H9 (cell line): ENCODE data around the gene ERP29. TPM values are rescaled to one million over a fixed set of nuclear protein-coding genes. Genes with fewer than 3 reads are reported as not detected.
"Not testable (repeated sequence)": the region's sequence is repeated elsewhere in the genome, so short reads cannot be mapped to it uniquely, and the experiment has no call there.

Experiments used
- DNase-seq: peaks from one replicate; pipeline ENCODE4 v3.0.0-alpha.2; 2017
- H2AFZ ChIP-seq: one replicate; pipeline ENCODE4 v1.6.1; 2013; ENCODE audit warnings: mild to moderate bottlenecking, low read length, control low read depth, moderate library complexity
- H2AK5ac ChIP-seq: 2 replicates; pipeline ENCODE4 v1.6.1; 2013; ENCODE audit warnings: low read length, control low read depth, mixed read lengths; ENCODE audit not compliant: insufficient read length
- H2BK120ac ChIP-seq: one replicate; pipeline ENCODE4 v1.6.1; 2013; ENCODE audit warnings: low read depth, mild to moderate bottlenecking, low read length, control low read depth, inconsistent platforms; ENCODE audit not compliant: poor library complexity, severe bottlenecking
- H2BK12ac ChIP-seq: 2 replicates; pipeline ENCODE4 v1.6.1; 2013; ENCODE audit warnings: low read length, control low read depth, mixed read lengths, low read depth; ENCODE audit not compliant: insufficient read length
- H2BK15ac ChIP-seq: 2 replicates; pipeline ENCODE4 v1.6.1; 2013; ENCODE audit warnings: low read depth, low read length, control low read depth
- H2BK20ac ChIP-seq: one replicate; pipeline ENCODE4 v1.6.1; 2013; ENCODE audit warnings: low read depth, mild to moderate bottlenecking, low read length, control low read depth, inconsistent platforms; ENCODE audit not compliant: poor library complexity, severe bottlenecking
- H2BK5ac ChIP-seq: 2 replicates; pipeline ENCODE4 v1.6.1; 2013; ENCODE audit warnings: low read length, control low read depth, mixed read lengths; ENCODE audit not compliant: insufficient read length
- H3K14ac ChIP-seq: 2 replicates; pipeline ENCODE4 v1.6.1; 2013; ENCODE audit warnings: low read length, control low read depth; ENCODE audit not compliant: insufficient read depth
- H3K18ac ChIP-seq: 2 replicates; pipeline ENCODE4 v1.6.1; 2013; ENCODE audit warnings: low read depth, mild to moderate bottlenecking, mixed read lengths, low read length, control low read depth; ENCODE audit not compliant: insufficient read length
- H3K23ac ChIP-seq: 2 replicates; pipeline ENCODE4 v1.6.1; 2013; ENCODE audit warnings: low read length, control low read depth, mixed read lengths, low read depth; ENCODE audit not compliant: insufficient read length
- H3K23me2 ChIP-seq: 2 replicates; pipeline ENCODE4 v1.6.1; 2013; ENCODE audit warnings: low read depth, mild to moderate bottlenecking, mixed read lengths, low read length, control low read depth; ENCODE audit not compliant: insufficient read length, poor library complexity, severe bottlenecking
- H3K27ac ChIP-seq: 2 replicates; pipeline ENCODE4 v1.5.1; 2013; ENCODE audit warnings: low read length, control low read depth, mixed read lengths, low read depth; ENCODE audit not compliant: insufficient read length
- H3K27me3 ChIP-seq: 2 replicates; pipeline ENCODE4 v1.6.1; 2013; ENCODE audit warnings: low read length, control low read depth, inconsistent platforms; ENCODE audit not compliant: insufficient read depth
- H3K4ac ChIP-seq: 2 replicates; pipeline ENCODE4 v1.6.1; 2013; ENCODE audit warnings: low read depth, mild to moderate bottlenecking, control low read depth, inconsistent platforms, low read length, moderate library complexity
- H3K4me1 ChIP-seq: 2 replicates; pipeline ENCODE4 v1.6.1; 2013; ENCODE audit warnings: low read length, control low read depth, inconsistent platforms; ENCODE audit not compliant: insufficient read depth
- H3K4me2 ChIP-seq: 2 replicates; pipeline ENCODE4 v1.6.1; 2013; ENCODE audit warnings: low read length, control low read depth, mixed read lengths; ENCODE audit not compliant: insufficient read length, insufficient read depth
- H3K56ac ChIP-seq: 2 replicates; pipeline ENCODE4 v1.6.1; 2013; ENCODE audit warnings: low read depth, mild to moderate bottlenecking, mixed read lengths, low read length, control low read depth; ENCODE audit not compliant: insufficient read length
- H3K79me1 ChIP-seq: 2 replicates; pipeline ENCODE4 v1.6.1; 2013; ENCODE audit warnings: low read depth, mild to moderate bottlenecking, moderate library complexity, low read length, control low read depth, inconsistent platforms; ENCODE audit not compliant: insufficient read depth, poor library complexity, severe bottlenecking
- H3K79me2 ChIP-seq: 2 replicates; pipeline ENCODE4 v1.6.1; 2013; ENCODE audit warnings: low read length, control low read depth, inconsistent platforms; ENCODE audit not compliant: insufficient read depth
- H3K9ac ChIP-seq: 2 replicates; pipeline ENCODE4 v1.6.1; 2013; ENCODE audit warnings: low read length, control low read depth, mixed read lengths; ENCODE audit not compliant: insufficient read length; ENCODE audit errors: extremely low read depth
- H3K9me3 ChIP-seq: one replicate; pipeline ENCODE4 v1.6.1; 2013; ENCODE audit warnings: low read depth, low read length, inconsistent platforms; ENCODE audit not compliant: control insufficient read depth
- H3T11ph ChIP-seq: one replicate; pipeline ENCODE4 v1.6.1; 2013; ENCODE audit warnings: mild to moderate bottlenecking, low read length, control low read depth, inconsistent platforms
- H4K20me1 ChIP-seq: one replicate; pipeline ENCODE4 v1.6.1; 2013; ENCODE audit not compliant: control insufficient read depth, insufficient read length, insufficient read depth
- H4K5ac ChIP-seq: 2 replicates; pipeline ENCODE4 v1.6.1; 2013; ENCODE audit warnings: low read depth, mild to moderate bottlenecking, mixed read lengths, low read length, control low read depth; ENCODE audit not compliant: insufficient read length
- H4K8ac ChIP-seq: replicated peaks from 2 replicates; pipeline ENCODE4 v1.6.1; 2013; ENCODE audit warnings: low read length, control low read depth, mixed read lengths, low read depth; ENCODE audit not compliant: insufficient read length
- H4K91ac ChIP-seq: 2 replicates; pipeline ENCODE4 v1.6.1; 2013; ENCODE audit warnings: low read depth, mild to moderate bottlenecking, moderate library complexity, mixed read lengths, low read length, control low read depth; ENCODE audit not compliant: insufficient read length
- H3K27ac Mint-ChIP-seq, 3 experiments: 2 replicates in 2 of 3; 3 replicates in 1 of 3; pipeline ENCODE4 v1.8.0; 2020 to 2021; ENCODE audit warnings: mixed read lengths in 3 of 3, mild to moderate bottlenecking in 1 of 3, moderate library complexity in 1 of 3
- H3K27me3 Mint-ChIP-seq: 2 replicates; pipeline ENCODE4 v1.8.0; 2021; ENCODE audit warnings: low read depth, mild to moderate bottlenecking, moderate library complexity, mixed read lengths
- H3K36me3 Mint-ChIP-seq, 3 experiments: 2 replicates in 2 of 3; 3 replicates in 1 of 3; pipeline ENCODE4 v1.8.0; 2020 to 2021; ENCODE audit warnings: low read depth in 3 of 3, mixed read lengths in 3 of 3; ENCODE audit not compliant: insufficient read depth in 1 of 3
- H3K4me1 Mint-ChIP-seq, 2 experiments: 2 replicates each; pipeline ENCODE4 v1.8.0; 2020; ENCODE audit warnings: mixed read lengths in 2 of 2
- H3K4me3 Mint-ChIP-seq, 2 experiments: 2 replicates in 1 of 2; 3 replicates in 1 of 2; pipeline ENCODE4 v1.8.0; 2020 to 2021; ENCODE audit warnings: mild to moderate bottlenecking in 2 of 2, mixed read lengths in 2 of 2, moderate library complexity in 1 of 2
- H3K9me3 Mint-ChIP-seq, 2 experiments: 2 replicates in 1 of 2; 3 replicates in 1 of 2; pipeline ENCODE4 v1.8.0; 2020; ENCODE audit warnings: mild to moderate bottlenecking in 2 of 2, mixed read lengths in 2 of 2, moderate library complexity in 1 of 2
- CTCF ChIP-seq: fragments of 200-600 bp; sonication (generic); conservative IDR thresholded peaks from 3 replicates; pipeline ENCODE4 v1.8.0; 2021; ENCODE audit warnings: antibody characterized with exemption, mild to moderate bottlenecking
- WGBS: extraction: QIAGEN DNeasy Blood & Tissue Kit; methylation state at CpG from one replicate; pipeline ENCODE4 v1.1.7; 2013; ENCODE audit warnings: missing lambda C conversion rate, low lambda C conversion rate, mixed read lengths; ENCODE audit not compliant: insufficient read length; ENCODE audit errors: extremely low coverage; 5-methylcytosine and 5-hydroxymethylcytosine counted together
- total RNA-seq: library from RNA; stranded (reverse); gene quantifications from 2 replicates; pipeline ENCODE4 v1.2.1, GENCODE V29; 2021

The ERP29 gene
- total RNA-seq, 1 experiment from 2014 or later: 160 TPM

- Histone ChIP-seq H4K91ac (no peak overlapping the region), H3K9ac (no peak overlapping the region), H3K4me1 (no peaks in the 10 kb centered on the region), H4K8ac (no peak overlapping the region), H2BK12ac (no peak overlapping the region), H4K5ac (no peak overlapping the region), H3K27ac (no peak overlapping the region), H3K79me1 (peaks cover 5% of the 10 kb centered on the region), H4K20me1 (no peaks in the 10 kb centered on the region), H2BK5ac (no peak overlapping the region), H2BK15ac (no peak overlapping the region), H2AK5ac (no peak overlapping the region), H2BK120ac (no peak overlapping the region), H3K9me3 (no peaks in the 10 kb centered on the region), H3K4me2 (no peak overlapping the region), H3K18ac (no peak overlapping the region), H3K23me2 (peaks cover 3% of the 10 kb centered on the region), H2BK20ac (no peak overlapping the region), H2AFZ (no peak overlapping the region), H3K23ac (no peak overlapping the region), H3K79me2 (no peaks in the 10 kb centered on the region; the same call in 1 of the 2 replicates), H3T11ph (no peak overlapping the region), H3K14ac (no peak overlapping the region), H3K4ac (no peak overlapping the region), H3K56ac (no peak overlapping the region), H3K27me3 (no peaks in the 10 kb centered on the region)
- no peaks in the 10 kb centered on the region; the same call in 1 of the 2 replicates for H3K27me3 Mint-ChIP-seq
- H3K4me1 Mint-ChIP-seq: peaks cover 28 to 35% of the 10 kb centered on the region in 2 experiments
- H3K4me3 Mint-ChIP-seq: no peak overlapping the region
- H3K36me3 Mint-ChIP-seq: peaks cover 4 to 7% (median 4%) of the 10 kb centered on the region in 3 experiments
- no CpG with 5 or more reads among the region's 3 CpGs for WGBS
- H3K27ac Mint-ChIP-seq: no peak overlapping the region
- TF ChIP-seq CTCF: no peak
- no peaks in the 10 kb centered on the region for H3K9me3 Mint-ChIP-seq
- DNase-seq: no peak
Observed at GRCh38 chr12:112008918-112009317, 4.3 kb upstream of the ERP29 start.

- not testable (repeated sequence) for H3K23me2 ChIP-seq, H3K4me1 ChIP-seq, H3K9ac ChIP-seq, H4K91ac ChIP-seq, H3K4me2 ChIP-seq, H4K5ac ChIP-seq, H4K8ac ChIP-seq, H2AFZ ChIP-seq, H2BK120ac ChIP-seq, H3K9me3 ChIP-seq, H3K79me1 ChIP-seq, H4K20me1 ChIP-seq, H2BK5ac ChIP-seq, H3K9me3 Mint-ChIP-seq, H3K27ac Mint-ChIP-seq, H3K23ac ChIP-seq, DNase-seq, H3T11ph ChIP-seq, H3K18ac ChIP-seq, H3K4ac ChIP-seq, H3K27me3 Mint-ChIP-seq, H3K27ac ChIP-seq, H2AK5ac ChIP-seq, H2BK15ac ChIP-seq, H2BK20ac ChIP-seq, H3K4me3 Mint-ChIP-seq, H3K14ac ChIP-seq, H3K27me3 ChIP-seq, H2BK12ac ChIP-seq, H3K56ac ChIP-seq, H3K79me2 ChIP-seq
- Mint-ChIP-seq H3K4me1 (peaks cover 33 to 40% of the 10 kb centered on the region in 2 experiments), H3K36me3 (peaks cover 7 to 12% (median 8%) of the 10 kb centered on the region in 3 experiments)
- WGBS: no CpG with 5 or more reads among the region's 3 CpGs
Observed at GRCh38 chr12:112009596-112009995, 3.6 kb upstream of the ERP29 start.
